ENCODE results near the gene KRTAP4-7. TPM values are rescaled to one million over a fixed set of nuclear protein-coding genes. Genes with fewer than 3 reads are reported as not detected.
"Not testable (repeated sequence)": the region's sequence is repeated elsewhere in the genome, so short reads cannot be mapped to it uniquely, and the experiment has no call there.

The KRTAP4-7 gene
- total RNA-seq, 1 experiment from 2014 or later = not detected

GRCh38 chr17:41082626-41083025, 1.3 kb upstream of the KRTAP4-7 start:
- H3K9me2 ChIP-seq (replicated peaks; ENCODE audit: low read length) = no peaks in the 10 kb centered on the region
- peak overlapping the region; percentile 49 for H3K4me2 ChIP-seq (ENCODE audit: low read length)
- no peak overlapping the region for H3K4me3 ChIP-seq (ENCODE audit: low read length)
- no peaks in the 10 kb centered on the region for H3K36me3 ChIP-seq (ENCODE audit: low read depth, low read length)
- H4K20me1 ChIP-seq (ENCODE audit: low read length) = no peaks in the 10 kb centered on the region
- H2AFZ ChIP-seq (ENCODE audit: low read length) = no peak overlapping the region
- DNase-seq (peak; percentile 91), ATAC-seq (peak; percentile 59)
- intact Hi-C loops (cut with micrococcal nuclease) = no loop called here
- POLR2A ChIA-PET (ENCODE audit: unreplicated experiment) = no interaction called here
- CTCF ChIA-PET = no interaction called here
- peaks cover 14% of the 10 kb centered on the region for H3K4me1 ChIP-seq (ENCODE audit: insufficient read depth, low read length)
- no peak overlapping the region for H3K9ac ChIP-seq (ENCODE audit: low read length)
- no peak for TF ChIP-seq CTCF (conservative IDR thresholded peaks at IDR 0.05; ENCODE audit: low read depth, low read length)
- no peak for TF ChIP-seq EZH2phosphoT487 (IDR thresholded peaks at IDR 0.05; ENCODE audit: borderline replicate concordance, low read length)
- TF ChIP-seq EZH2 (IDR thresholded peaks at IDR 0.05; ENCODE audit: low read length, unreplicated experiment) = no peak
- peak overlapping the region; percentile 81 for H3K27ac ChIP-seq (ENCODE audit: low read length)
- peaks cover 4% of the 10 kb centered on the region for H3F3A ChIP-seq (ENCODE audit: low read length, unreplicated experiment)
- no peaks in the 10 kb centered on the region for H3K27me3 ChIP-seq (ENCODE audit: low read length)
- H3K79me2 ChIP-seq (ENCODE audit: low read length) = no peaks in the 10 kb centered on the region
- no TSS peak for BruUV-seq (replicated peaks)
- H3K9me3 ChIP-seq (ENCODE audit: low read length) = no peaks in the 10 kb centered on the region

GRCh38 chr17:41083427-41083826, 523 bp upstream of the KRTAP4-7 start:
- BruUV-seq (replicated peaks); H3K9me3 ChIP-seq (ENCODE audit: low read length); H4K20me1 ChIP-seq (ENCODE audit: low read length); H3K9me2 ChIP-seq (replicated peaks; ENCODE audit: low read length); CTCF ChIA-PET; intact Hi-C loops (cut with micrococcal nuclease); H2AFZ ChIP-seq (ENCODE audit: low read length); H3K36me3 ChIP-seq (ENCODE audit: low read depth, low read length); H3K9ac ChIP-seq (ENCODE audit: low read length); H3K27me3 ChIP-seq (ENCODE audit: low read length); POLR2A ChIA-PET (ENCODE audit: unreplicated experiment); H3K4me3 ChIP-seq (ENCODE audit: low read length); H3K4me2 ChIP-seq (ENCODE audit: low read length); H3F3A ChIP-seq (ENCODE audit: low read length, unreplicated experiment); H3K79me2 ChIP-seq (ENCODE audit: low read length): not testable (repeated sequence)
- ATAC-seq (peak; percentile 90), DNase-seq (peak; percentile 52)
- peak overlapping the region; percentile 40 for H3K27ac ChIP-seq (ENCODE audit: low read length)
- H3K4me1 ChIP-seq (ENCODE audit: insufficient read depth, low read length) = peaks cover 14% of the 10 kb centered on the region

- H3F3A ChIP-seq (ENCODE audit: low read length, unreplicated experiment); intact Hi-C loops (cut with micrococcal nuclease); H3K4me3 ChIP-seq (ENCODE audit: low read length); H3K9ac ChIP-seq (ENCODE audit: low read length); H3K9me3 ChIP-seq (ENCODE audit: low read length); POLR2A ChIA-PET (ENCODE audit: unreplicated experiment); DNase-seq; CTCF ChIA-PET; H2AFZ ChIP-seq (ENCODE audit: low read length); H3K27ac ChIP-seq (ENCODE audit: low read length); BruUV-seq (replicated peaks); H3K4me2 ChIP-seq (ENCODE audit: low read length); H4K20me1 ChIP-seq (ENCODE audit: low read length); H3K27me3 ChIP-seq (ENCODE audit: low read length); ATAC-seq; H3K79me2 ChIP-seq (ENCODE audit: low read length); H3K9me2 ChIP-seq (replicated peaks; ENCODE audit: low read length); H3K36me3 ChIP-seq (ENCODE audit: low read depth, low read length); H3K4me1 ChIP-seq (ENCODE audit: insufficient read depth, low read length): not testable (repeated sequence)
Measured at GRCh38 chr17:41088760-41089352, 4.9 kb downstream of the KRTAP4-7 start.

GRCh38 chr17:41096055-41096454, 12.1 kb downstream of the KRTAP4-7 start:
- ChIA-PET POLR2A (ENCODE audit: unreplicated experiment) (no interaction called here), CTCF (no interaction called here)
- TF ChIP-seq CTCF (conservative IDR thresholded peaks at IDR 0.05; ENCODE audit: low read depth, low read length) = no peak
- TF ChIP-seq EZH2 (IDR thresholded peaks at IDR 0.05; ENCODE audit: low read length, unreplicated experiment) = no peak
- TF ChIP-seq EZH2phosphoT487 (IDR thresholded peaks at IDR 0.05; ENCODE audit: borderline replicate concordance, low read length) = no peak
- H3K79me2 ChIP-seq (ENCODE audit: low read length) = no peaks in the 10 kb centered on the region
- no peaks in the 10 kb centered on the region for H4K20me1 ChIP-seq (ENCODE audit: low read length)
- H3K4me2 ChIP-seq (ENCODE audit: low read length) = no peak overlapping the region
- intact Hi-C loops (cut with micrococcal nuclease) = no loop called here
- no peak overlapping the region for H3K4me3 ChIP-seq (ENCODE audit: low read length)
- no peaks in the 10 kb centered on the region for H3K9me2 ChIP-seq (replicated peaks; ENCODE audit: low read length)
- DNase-seq = no peak
- no peak for ATAC-seq
- H3K27ac ChIP-seq (ENCODE audit: low read length) = no peak overlapping the region
- no peaks in the 10 kb centered on the region for H3K27me3 ChIP-seq (ENCODE audit: low read length)
- H3K9me3 ChIP-seq (ENCODE audit: low read length) = no peaks in the 10 kb centered on the region
- no peak overlapping the region for H3K9ac ChIP-seq (ENCODE audit: low read length)
- no TSS peak for BruUV-seq (replicated peaks)
- no peaks in the 10 kb centered on the region for H3F3A ChIP-seq (ENCODE audit: low read length, unreplicated experiment)
- no peak overlapping the region for H2AFZ ChIP-seq (ENCODE audit: low read length)
- H3K4me1 ChIP-seq (ENCODE audit: insufficient read depth, low read length) = peaks cover 27% of the 10 kb centered on the region
- H3K36me3 ChIP-seq (ENCODE audit: low read depth, low read length) = no peaks in the 10 kb centered on the region; the same call in 1 of the 2 replicates

Data from PC-3 (cell line).